Inflammatory macrophage (primary cell): ENCODE results near the gene FES.
A peak's percentile ranks its signal among the peaks of the same experiment; 100 is the strongest.
"Not testable (repeated sequence)": the region's sequence is repeated elsewhere in the genome, so short reads cannot be mapped to it uniquely, and the experiment has no call there.

Experiments
- DNase-seq, 2 donors: peaks; one replicate each; pipeline ENCODE4 v3.0.0-alpha.2; 2020 to 2022

FES gene

DNA sequence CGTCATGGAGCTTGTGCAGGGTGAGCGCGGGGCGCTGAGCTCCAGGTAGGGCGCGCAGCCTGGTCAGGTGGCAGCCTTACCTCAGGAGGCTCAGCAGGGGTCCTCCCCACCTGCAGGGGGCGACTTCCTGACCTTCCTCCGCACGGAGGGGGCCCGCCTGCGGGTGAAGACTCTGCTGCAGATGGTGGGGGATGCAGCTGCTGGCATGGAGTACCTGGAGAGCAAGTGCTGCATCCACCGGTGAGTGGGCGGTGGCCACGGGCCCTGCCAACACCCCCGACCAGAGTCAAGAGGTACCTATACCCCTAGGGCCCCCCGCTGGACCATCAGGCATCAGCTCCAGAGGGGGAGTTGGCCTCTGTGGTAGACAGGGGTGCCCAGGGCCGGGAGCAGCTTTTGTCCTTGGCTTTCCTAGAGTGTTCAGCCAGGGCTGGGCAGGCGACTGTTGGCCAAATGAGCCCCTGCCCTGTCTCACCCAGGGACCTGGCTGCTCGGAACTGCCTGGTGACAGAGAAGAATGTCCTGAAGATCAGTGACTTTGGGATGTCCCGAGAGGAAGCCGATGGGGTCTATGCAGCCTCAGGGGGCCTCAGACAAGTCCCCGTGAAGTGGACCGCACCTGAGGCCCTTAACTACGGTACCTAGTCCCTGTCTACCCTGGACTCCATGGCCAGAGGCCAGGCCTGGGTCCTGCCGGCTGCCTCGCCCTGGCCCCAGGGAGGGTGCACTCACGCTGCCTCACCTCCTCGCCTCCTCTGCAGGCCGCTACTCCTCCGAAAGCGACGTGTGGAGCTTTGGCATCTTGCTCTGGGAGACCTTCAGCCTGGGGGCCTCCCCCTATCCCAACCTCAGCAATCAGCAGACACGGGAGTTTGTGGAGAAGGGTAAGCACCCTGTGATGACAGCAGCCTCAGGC is 9.1 kb downstream of the FES start:
- DNase-seq, result no peak

DNA sequence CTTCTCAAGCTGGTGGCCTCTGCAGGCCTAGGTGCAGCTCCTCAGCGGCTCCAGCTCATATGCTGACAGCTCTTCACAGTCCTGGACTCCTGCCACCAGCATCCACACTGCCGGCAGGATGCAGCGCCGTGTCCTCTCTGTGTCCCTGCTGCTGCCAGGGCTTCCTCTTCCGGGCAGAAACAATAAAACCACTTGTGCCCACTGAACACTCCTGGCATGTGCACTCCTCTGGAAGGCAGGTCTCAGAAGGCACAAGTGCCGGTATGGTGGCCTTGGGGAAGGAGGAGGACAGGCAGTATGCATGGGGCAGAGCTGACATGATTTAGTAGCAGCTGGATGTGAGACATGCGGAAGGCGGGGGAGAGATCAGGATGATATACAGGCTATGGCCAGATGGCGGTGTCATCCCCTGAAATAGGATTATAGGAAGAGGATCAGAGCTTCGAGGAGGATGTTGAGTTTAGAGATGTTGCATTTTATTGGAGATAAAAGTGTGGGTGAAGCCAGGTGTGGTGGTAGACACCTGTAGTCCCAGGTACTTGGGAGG is 11.3 kb downstream of the FES start:
- peak in 1 of 2 donors; percentile 26 for DNase-seq

- DNase-seq, result peak; percentile 46 to 73
Observed at GRCh38 chr15:90897131-90897655, 12.9 kb downstream of the FES start.

GRCh38 chr15:90901175-90902039 is 17.1 kb downstream of the FES start:
- DNase-seq, result no peak

GRCh38 chr15:90902040-90902839 is 17.9 kb downstream of the FES start:
- peak; percentile 84 to 90 for DNase-seq

DNA sequence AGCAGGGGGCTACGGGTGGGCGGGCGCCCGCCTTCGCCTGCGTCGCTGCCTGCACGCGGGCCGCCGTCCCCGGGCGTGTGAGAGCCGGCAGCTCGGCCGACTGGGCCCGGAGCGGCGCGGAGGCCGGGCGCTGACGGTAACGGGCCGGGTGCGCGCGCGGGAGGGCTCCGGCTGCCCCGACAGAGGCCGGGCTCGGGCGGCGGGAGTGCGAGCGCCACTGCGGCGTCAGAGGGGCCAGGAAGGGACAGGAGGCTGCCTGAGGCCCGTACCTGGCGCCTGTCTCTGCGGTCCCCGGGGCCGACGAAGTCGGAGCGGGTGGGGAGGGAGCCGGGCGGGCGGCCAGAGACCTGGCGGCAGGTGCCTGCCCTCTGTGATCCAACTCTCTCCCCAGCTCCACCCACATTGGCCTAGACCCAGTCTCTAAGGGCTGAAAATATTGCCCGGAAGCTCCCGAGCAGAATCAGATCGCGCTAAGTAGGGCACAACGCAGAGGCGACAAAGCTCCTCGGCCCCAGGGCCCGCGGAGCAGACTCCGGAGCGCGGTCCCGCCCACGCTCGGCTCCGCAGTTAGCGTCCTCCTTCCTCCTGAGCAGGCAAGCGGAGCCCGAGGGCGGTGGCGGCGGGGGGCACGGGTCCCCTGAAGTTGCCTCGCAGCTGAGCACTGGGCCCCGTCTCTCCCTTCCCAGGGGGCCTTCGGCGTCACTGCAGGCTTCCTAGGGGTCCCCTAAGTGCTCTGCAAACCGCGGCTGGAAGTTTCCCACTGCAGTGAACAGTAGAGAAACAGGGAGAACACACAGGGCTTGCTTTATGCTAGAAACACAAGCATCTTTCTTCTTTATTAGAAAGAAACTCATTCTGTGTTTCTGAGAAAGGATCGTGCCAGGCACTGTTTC is 18.8 kb downstream of the FES start, which contains the start of gene MAN2A2:
Gene MAN2A2 (plus strand): TSS at position 463 of the 893 bp plus-strand sequence. CDS start 906 bp downstream, outside the sequence.
- DNase-seq, result peak; percentile 74 to 87

DNA sequence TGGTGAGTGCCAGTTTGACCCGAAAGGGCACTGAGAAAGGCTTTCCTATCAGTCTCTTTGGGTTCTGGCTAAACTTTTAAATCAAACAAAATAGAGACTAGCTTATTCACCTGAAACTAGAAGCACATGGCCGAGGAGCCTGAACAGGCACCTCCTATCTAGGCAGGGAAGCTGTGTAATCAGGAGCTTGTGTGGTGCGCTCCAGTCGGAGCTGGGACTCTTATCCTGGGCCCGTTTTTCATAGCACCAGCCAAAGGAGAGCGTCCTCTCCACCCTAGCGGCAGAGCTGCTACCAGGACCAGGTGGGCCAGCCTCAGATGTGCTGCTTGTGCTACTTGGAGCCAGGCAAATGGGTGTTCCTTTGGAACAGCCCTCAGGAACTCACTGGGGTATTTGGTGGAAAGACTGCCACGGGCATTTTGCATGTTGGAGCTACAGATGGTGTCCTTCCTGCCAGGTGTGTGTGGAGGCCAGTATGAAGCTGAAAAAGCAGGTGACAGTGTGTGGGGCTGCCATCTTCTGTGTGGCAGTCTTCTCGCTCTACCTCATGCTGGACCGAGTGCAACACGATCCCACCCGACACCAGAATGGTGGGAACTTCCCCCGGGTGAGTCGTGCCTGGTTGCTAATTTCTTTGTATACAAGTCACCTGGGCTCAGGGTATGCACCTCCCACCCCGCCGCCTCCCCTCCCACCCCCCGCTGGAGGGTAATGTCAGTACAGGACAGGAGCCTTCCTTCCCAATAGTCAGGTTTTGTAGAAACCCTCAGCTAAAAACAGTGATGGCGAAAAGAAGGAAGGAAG is 19.6 kb downstream of the FES start:
- DNase-seq, result no peak

DNA sequence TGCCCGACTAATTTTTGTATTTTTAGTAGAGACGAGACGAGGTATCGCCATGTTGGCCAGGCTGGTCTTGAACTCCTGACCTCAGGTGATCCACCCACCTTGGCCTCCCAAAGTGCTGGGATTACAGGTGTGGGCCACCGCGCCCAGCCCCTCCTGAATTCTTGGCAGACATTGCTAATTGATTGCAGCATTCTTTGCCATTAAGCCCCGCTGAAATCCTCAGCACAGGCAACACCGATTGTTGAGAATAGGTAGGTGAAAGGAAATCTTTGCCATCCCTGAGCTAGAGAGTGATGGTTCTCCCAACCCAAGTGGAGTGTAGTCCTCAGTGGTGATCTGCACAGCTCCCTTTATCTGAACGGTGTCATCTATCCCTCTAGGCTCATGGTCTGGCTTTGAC is 20.4 kb downstream of the FES start:
- no peak for DNase-seq

GRCh38 chr15:90905306-90906180 is 21.2 kb downstream of the FES start:
- DNase-seq, result no peak

- no peak for DNase-seq
Observed at GRCh38 chr15:90906181-90906849, 22.0 kb downstream of the FES start.

DNA sequence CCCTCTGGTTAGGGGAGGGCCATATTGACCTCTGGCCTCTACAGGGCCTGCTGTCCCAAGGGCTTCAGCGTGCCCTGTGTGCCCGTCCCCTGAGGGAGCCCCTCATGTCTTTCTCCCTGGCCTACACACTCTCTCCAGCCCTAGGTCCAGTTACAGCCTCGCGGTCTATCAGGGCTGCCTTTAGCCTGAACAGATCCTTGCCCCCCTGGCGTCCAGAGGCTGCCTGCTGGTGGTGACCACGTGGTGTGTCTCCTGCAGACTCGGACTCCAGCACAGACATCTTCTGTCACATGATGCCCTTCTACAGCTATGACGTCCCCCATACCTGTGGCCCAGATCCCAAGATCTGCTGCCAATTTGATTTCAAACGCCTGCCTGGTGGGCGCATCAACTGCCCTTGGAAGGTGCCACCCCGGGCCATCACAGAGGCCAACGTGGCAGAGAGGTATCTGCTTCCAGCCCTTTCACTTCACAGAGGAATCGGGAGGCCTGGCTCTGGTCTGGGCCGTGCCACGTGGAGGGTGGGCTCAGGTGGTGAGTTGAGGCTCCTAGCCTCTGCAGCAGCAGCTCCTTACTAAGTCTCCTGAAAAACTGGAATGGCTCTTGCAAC is 22.9 kb downstream of the FES start:
- DNase-seq, result no peak

GRCh38 chr15:90907838-90908507 is 23.7 kb downstream of the FES start:
- no peak for DNase-seq

DNA sequence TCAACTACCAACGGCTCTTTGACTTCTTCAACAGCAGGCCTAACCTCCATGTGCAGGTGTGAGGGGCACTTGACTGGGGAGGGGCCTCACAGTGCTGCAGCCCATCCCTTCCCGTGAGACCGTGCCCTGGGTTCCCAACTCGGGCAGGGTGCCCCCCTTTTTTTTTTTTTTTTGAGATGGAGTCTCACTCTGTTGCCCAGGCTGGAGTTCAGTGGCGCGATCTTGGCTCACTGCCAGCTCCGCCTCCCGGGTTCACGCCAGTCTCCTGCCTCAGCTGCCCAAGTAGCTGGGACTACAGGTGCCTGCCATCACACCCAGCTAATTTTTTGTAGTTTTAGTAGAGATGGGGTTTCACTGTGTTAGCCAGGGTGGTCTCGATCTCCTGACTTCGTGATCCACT is 25.1 kb downstream of the FES start:
- not testable (repeated sequence) for DNase-seq

GRCh38 chr15:90909976-90910375 is 25.7 kb downstream of the FES start:
- no peak for DNase-seq

DNA sequence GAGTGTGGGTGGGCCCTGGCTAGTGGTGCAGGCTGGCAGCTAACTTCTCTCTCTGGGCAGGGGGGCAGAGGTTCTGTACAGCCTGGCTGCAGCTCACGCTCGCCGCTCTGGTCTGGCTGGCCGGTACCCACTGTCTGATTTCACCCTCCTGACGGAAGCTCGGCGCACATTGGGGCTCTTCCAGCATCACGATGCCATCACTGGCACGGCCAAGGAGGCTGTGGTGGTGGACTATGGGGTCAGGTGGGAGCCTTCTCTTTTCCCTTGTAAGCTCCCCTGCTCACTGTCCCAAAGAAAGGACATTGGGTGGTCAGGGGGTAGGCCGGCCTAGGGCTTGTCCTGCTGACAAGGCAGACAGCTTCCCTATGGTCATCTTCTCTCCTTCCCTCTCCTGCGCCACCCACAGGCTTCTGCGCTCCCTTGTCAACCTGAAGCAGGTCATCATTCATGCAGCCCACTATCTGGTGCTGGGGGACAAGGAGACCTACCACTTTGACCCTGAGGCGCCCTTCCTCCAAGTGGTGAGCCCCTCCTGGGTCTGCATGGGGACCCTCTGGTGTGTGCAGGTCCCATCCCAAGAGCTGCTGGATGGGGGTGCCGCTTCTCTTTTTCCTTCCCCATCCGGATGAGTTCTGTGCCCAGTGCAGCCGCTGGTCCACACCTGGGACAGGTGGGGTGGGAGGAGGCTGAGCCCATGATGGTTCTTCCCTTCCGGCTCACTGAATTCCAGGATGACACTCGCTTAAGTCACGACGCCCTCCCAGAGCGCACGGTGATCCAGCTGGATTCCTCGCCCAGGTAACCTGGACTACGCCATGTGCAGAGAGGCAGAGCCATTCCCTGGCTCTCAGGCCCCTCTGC is 26.4 kb downstream of the FES start:
- DNase-seq, result no peak

DNA sequence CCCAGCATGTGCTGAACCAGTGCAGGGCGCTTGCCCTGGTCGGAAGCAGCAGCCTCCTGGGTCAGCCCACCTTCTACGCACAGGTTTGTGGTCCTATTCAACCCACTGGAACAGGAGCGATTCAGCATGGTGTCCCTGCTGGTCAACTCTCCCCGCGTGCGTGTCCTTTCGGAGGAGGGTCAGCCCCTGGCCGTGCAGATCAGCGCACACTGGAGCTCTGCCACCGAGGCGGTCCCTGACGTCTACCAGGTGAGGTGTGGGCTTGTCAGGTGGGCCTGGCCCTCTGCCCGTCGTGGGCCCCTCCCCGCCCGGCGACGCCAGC is 27.0 kb downstream of the FES start:
- DNase-seq, result no peak
